ENCODE measurements around the gene KCNS1.

- TF ChIP-seq POLR2A (IDR thresholded peaks at IDR 0.05) = no peak
- TF ChIP-seq CTCF (IDR thresholded peaks at IDR 0.05) = no peak
Observed at GRCh38 chr20:45064812-45065211, 36.1 kb downstream of the KCNS1 start.
